PC-9 (cell line): ENCODE results near the gene MYO1B.

Source experiments
- CTCF ChIP-seq: fragments of 200-600 bp; sonication (generic); conservative IDR thresholded peaks from 2 replicates; pipeline ENCODE4 v1.6.1; 2017; ENCODE audit warnings: mixed run types, antibody characterized with exemption, mild to moderate bottlenecking, moderate library complexity
- EZH2 ChIP-seq: fragments of 200-600 bp; sonication (generic); IDR thresholded peaks from 2 replicates; pipeline ENCODE4 v1.8.0; 2017; ENCODE audit warnings: antibody characterized with exemption, low read depth

GRCh38 chr2:191303140-191304005, 58.2 kb downstream of the MYO1B start:
- no peak for TF ChIP-seq EZH2
- no peak for TF ChIP-seq CTCF
